HUES64 (cell line): Measurements from ENCODE around the gene RPL29.
A peak's percentile ranks its signal among the peaks of the same experiment; 100 is the strongest.

Source experiments
- H3K27ac ChIP-seq: 2 replicates; pipeline ENCODE4 v1.7.0; 2013; ENCODE audit warnings: low read depth, low read length, inconsistent platforms
- H3K27me3 ChIP-seq: 2 replicates; pipeline ENCODE4 v1.6.1; 2013; ENCODE audit warnings: mild to moderate bottlenecking, low read length; ENCODE audit not compliant: insufficient read depth
- H3K36me3 ChIP-seq: 2 replicates; pipeline ENCODE4 v1.6.1; 2013; ENCODE audit warnings: mild to moderate bottlenecking, low read length; ENCODE audit not compliant: insufficient read depth
- H3K4me1 ChIP-seq: 2 replicates; pipeline ENCODE4 v1.6.1; 2013; ENCODE audit warnings: mild to moderate bottlenecking, low read length, moderate library complexity; ENCODE audit not compliant: insufficient read depth
- H3K4me3 ChIP-seq: 2 replicates; pipeline ENCODE4 v1.5.1; 2013; ENCODE audit warnings: mild to moderate bottlenecking, low read length, moderate library complexity
- H3K9ac ChIP-seq: 2 replicates; pipeline ENCODE4 v1.6.1; 2013; ENCODE audit warnings: mild to moderate bottlenecking, low read depth, low read length
- H3K9me3 ChIP-seq: 2 replicates; pipeline ENCODE4 v1.6.1; 2013; ENCODE audit warnings: low read depth, low read length; ENCODE audit not compliant: insufficient read depth
- WGBS: fragments of 150-250, 120-280 bp; methylation state at CpG from one replicate; pipeline ENCODE4 v1.1.7; 2013; ENCODE audit warnings: missing lambda C conversion rate; 5-methylcytosine and 5-hydroxymethylcytosine counted together

RPL29 gene

DNA sequence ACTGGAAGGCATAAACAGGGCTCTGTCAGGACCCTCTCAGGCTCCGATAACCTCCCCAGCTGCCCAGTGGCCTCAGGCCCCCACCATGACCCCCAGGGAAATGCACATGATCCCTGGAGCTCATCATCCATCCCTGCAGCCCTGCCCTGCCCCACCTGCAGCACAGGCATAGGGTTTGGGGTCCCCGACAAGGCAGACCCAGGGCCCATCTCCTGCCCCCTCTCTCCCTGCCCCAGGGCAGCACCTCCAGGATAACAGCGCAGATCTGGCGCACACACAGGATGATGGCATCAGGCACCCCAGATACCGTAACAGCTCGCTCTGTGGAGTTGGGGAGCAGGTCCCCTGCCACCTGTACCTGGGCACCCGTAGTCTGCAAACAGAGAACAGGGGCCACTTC, 36.0 kb downstream of the RPL29 start:
- WGBS: 96% methylated on average over 7 of the region's 7 CpGs
- Histone ChIP-seq H3K27ac (no peak overlapping the region), H3K36me3 (no peaks in the 10 kb centered on the region)

DNA sequence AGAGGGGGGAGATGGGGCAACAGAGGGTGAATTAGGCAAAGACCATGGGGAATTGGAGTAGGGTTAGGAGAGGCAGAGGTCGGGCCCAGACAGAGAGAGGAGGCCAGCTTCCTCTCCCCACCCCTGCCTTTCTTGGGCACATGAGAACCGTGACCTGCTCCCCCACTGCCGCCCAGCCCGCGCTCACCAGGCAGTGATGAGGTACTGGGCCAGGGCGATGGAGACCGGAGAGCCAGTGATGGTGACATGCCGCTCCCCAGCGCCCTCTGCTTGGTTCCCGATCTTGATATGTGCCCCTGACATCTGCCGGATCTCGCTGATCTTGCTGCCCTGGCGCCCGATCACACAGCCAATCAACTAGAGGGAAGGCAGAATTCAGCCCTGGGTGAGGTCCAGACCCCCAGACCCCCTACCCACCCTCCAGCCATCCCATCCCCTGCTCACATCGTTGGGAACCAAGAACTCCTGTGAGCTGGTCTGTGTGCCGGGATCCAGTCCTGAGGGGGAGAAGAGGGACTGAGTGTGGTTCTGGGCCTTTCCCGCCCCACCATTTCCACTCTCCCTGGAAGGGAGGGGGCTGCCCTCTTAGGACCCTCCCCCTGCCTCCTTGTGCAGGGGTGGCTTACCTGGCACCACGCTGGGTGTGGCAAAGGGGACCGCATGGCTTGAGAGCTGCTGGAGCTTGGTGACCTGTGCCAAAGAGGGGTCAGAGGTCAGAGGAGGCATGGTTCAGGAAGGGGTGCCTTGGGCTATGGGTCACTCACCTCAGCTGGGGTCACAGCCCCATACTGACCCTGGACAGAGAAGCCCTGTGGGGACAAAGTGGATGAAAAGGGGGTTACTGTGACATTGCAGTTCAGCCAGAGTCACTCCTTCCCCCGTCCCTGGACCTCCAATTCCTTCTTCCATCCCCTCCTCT, 36.8 kb downstream of the RPL29 start:
- Histone ChIP-seq H3K27me3 (peaks cover 35% of the 10 kb centered on the region), H3K4me3 (no peak overlapping the region), H3K4me1 (no peaks in the 10 kb centered on the region), H3K9ac (no peak overlapping the region), H3K9me3 (no peaks in the 10 kb centered on the region), H3K27ac (no peak overlapping the region), H3K36me3 (no peaks in the 10 kb centered on the region)
- 94% methylated on average over 18 of the region's 20 CpGs for WGBS

More for the DNA sequence above, 36.0 kb downstream of the RPL29 start:
- H3K27me3 ChIP-seq: peaks cover 30% of the 10 kb centered on the region
- H3K9me3 ChIP-seq: no peaks in the 10 kb centered on the region
- no peak overlapping the region for H3K9ac ChIP-seq
- H3K4me3 ChIP-seq: no peak overlapping the region
- H3K4me1 ChIP-seq: peaks cover 5% of the 10 kb centered on the region; the same call in 1 of the 2 replicates

- H3K4me1 ChIP-seq: no peaks in the 10 kb centered on the region
- H3K9ac ChIP-seq: no peak overlapping the region
- H3K36me3 ChIP-seq: no peaks in the 10 kb centered on the region
- WGBS: 88% methylated on average over 15 of the region's 15 CpGs
- no peak overlapping the region for H3K4me3 ChIP-seq
- H3K27me3 ChIP-seq: peaks cover 44% of the 10 kb centered on the region
- H3K27ac ChIP-seq: no peak overlapping the region
- H3K9me3 ChIP-seq: no peaks in the 10 kb centered on the region
Measured at GRCh38 chr3:51957520-51958205, 38.0 kb downstream of the RPL29 start.

GRCh38 chr3:51955893-51956770, 39.6 kb downstream of the RPL29 start:
- H3K9me3 ChIP-seq: no peaks in the 10 kb centered on the region
- H3K4me3 ChIP-seq: peak overlapping the region; percentile 55
- peaks cover 55% of the 10 kb centered on the region for H3K27me3 ChIP-seq
- H3K27ac ChIP-seq: no peak overlapping the region
- no peaks in the 10 kb centered on the region for H3K4me1 ChIP-seq
- 3% methylated on average over 97 of the region's 97 CpGs for WGBS
- no peaks in the 10 kb centered on the region for H3K36me3 ChIP-seq
- H3K9ac ChIP-seq: peak overlapping the region; percentile 51; the same call in 1 of the 2 replicates

DNA sequence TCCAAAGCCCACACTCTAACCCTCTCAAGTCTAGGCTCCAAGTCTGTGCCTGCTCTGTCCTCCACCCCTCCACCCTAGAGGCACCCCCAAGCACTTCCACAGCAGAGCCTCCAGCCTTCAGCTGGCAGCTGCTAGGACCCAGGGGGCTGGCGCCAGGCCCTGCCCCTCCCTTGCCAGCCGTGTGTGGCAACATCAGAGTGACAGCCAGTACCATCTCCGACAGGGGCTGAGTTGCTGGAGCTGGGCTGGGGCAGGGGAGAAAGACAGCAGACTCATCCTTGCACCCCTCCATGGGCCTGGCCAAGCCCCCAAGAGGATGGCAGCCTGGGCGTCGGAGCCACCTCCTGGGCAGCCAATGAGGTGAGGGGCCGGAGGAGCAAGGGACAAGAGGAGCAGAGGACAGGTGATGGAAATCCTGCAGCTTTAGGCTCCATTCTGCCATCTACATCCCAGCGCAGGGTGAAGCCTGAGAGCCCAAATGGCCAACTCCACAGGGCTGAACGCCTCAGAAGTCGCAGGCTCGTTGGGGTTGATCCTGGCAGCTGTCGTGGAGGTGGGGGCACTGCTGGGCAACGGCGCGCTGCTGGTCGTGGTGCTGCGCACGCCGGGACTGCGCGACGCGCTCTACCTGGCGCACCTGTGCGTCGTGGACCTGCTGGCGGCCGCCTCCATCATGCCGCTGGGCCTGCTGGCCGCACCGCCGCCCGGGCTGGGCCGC, 40.4 kb downstream of the RPL29 start, which contains the start of gene GPR62:
Gene GPR62, plus strand, starts transcription at position 207 of the 718 bp plus-strand sequence. Its CDS starts 272 bp downstream, at position 479.
- no peaks in the 10 kb centered on the region for H3K36me3 ChIP-seq
- H3K27me3 ChIP-seq: peaks cover 63% of the 10 kb centered on the region
- peak within 1 kb of the TSS; percentile 55 for H3K4me3 ChIP-seq
- no peaks in the 10 kb centered on the region for H3K4me1 ChIP-seq
- WGBS: 19% methylated on average over 33 of the region's 33 CpGs
- no peaks in the 10 kb centered on the region for H3K9me3 ChIP-seq
- peak within 1 kb of the TSS; percentile 51; the same call in 1 of the 2 replicates for H3K9ac ChIP-seq
- H3K27ac ChIP-seq: no peak within 1 kb of the TSS

DNA sequence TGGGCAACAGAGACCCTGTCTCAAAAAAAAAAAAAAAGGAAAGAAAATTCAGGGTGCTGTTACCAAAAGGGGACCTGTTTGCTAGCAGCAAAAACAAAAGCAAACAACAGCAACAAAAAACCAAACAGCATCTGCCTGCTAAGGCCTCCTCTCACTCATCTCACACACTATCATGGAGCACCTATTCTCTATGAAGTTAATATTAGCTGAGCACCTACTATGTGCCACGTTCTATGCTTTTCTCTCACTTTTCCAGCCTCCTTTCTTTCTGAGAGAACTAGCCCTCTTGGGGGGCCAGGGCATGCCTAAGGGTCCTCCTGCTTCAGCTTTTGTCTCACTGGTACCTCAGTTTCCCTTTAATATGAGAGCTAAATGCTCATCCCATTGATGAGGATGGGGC, 41.0 kb downstream of the RPL29 start:
- H3K36me3 ChIP-seq: no peaks in the 10 kb centered on the region
- 91% methylated on average over 1 of the region's 1 CpG for whole genome bisulfite sequencing
- peaks cover 69% of the 10 kb centered on the region for H3K27me3 ChIP-seq
- no peak overlapping the region for H3K4me3 ChIP-seq
- H3K27ac ChIP-seq: no peak overlapping the region
- H3K9ac ChIP-seq: no peak overlapping the region
- H3K9me3 ChIP-seq: no peaks in the 10 kb centered on the region
- H3K4me1 ChIP-seq: no peaks in the 10 kb centered on the region

GRCh38 chr3:51954105-51954504, 41.6 kb downstream of the RPL29 start:
- Histone ChIP-seq H3K27me3 (peaks cover 70% of the 10 kb centered on the region), H3K4me3 (no peak overlapping the region), H3K36me3 (no peaks in the 10 kb centered on the region), H3K9me3 (no peaks in the 10 kb centered on the region), H3K9ac (no peak overlapping the region), H3K4me1 (no peaks in the 10 kb centered on the region), H3K27ac (no peak overlapping the region)
- 87% methylated on average over 6 of the region's 6 CpGs for WGBS

- WGBS: 87% methylated on average over 3 of the region's 3 CpGs
- no peak overlapping the region for H3K27ac ChIP-seq
Measured at GRCh38 chr3:51953445-51953844, 42.2 kb downstream of the RPL29 start.

DNA sequence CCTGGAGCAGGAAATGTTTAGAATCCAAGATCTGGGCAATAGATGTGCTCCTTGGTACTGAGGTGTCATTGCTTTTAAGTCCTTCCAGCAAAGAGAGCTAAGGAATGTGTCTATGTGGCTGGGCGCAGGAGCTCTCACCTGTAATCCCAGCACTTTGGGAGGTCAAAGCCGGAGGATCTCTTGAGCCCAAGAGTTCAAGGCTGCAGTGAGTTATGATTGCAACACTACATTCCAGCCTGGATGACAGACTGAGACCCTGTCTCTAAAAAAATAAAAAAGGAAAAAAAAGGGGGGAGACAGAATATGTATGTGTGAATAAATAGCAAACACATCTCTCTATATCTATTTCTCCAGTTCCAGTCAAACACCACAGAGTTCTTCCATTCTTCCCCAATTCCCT, 44.8 kb downstream of the RPL29 start:
- WGBS: 94% methylated on average over 2 of the region's 2 CpGs
- no peaks in the 10 kb centered on the region for H3K36me3 ChIP-seq
- H3K9ac ChIP-seq: no peak overlapping the region
- no peaks in the 10 kb centered on the region for H3K9me3 ChIP-seq
- no peaks in the 10 kb centered on the region for H3K4me1 ChIP-seq
- H3K27ac ChIP-seq: no peak overlapping the region
- no peak overlapping the region for H3K4me3 ChIP-seq
- peaks cover 55% of the 10 kb centered on the region for H3K27me3 ChIP-seq

More at GRCh38 chr3:51953445-51953844, 42.2 kb downstream of the RPL29 start:
- Histone ChIP-seq H3K36me3 (no peaks in the 10 kb centered on the region), H3K4me3 (no peak overlapping the region), H3K9ac (no peak overlapping the region), H3K9me3 (no peaks in the 10 kb centered on the region), H3K4me1 (no peaks in the 10 kb centered on the region), H3K27me3 (peaks cover 70% of the 10 kb centered on the region)

DNA sequence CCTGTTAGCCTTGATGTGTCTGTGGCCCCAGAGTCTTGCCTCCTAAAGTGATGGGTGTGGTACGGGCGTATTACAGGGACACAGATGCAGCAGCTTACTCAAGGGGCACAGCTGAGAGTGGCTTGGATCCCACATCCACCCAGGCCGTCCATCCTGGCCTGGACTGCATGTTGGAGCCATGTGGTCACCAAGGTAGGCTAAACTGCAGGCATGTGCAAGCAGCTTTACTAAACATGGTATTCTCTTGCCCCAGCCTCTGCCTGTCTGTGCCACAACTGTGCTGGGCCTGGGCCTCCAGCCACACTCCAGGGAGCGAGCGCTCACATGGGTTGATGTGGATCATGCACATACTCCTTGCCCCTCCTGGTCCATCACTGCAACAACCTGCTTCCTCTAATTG, 46.6 kb downstream of the RPL29 start:
- H3K36me3 ChIP-seq: no peaks in the 10 kb centered on the region
- H3K9ac ChIP-seq: no peak overlapping the region
- WGBS: 92% methylated on average over 5 of the region's 5 CpGs
- no peaks in the 10 kb centered on the region for H3K9me3 ChIP-seq
- H3K4me3 ChIP-seq: no peak overlapping the region
- H3K27ac ChIP-seq: no peak overlapping the region
- peaks cover 37% of the 10 kb centered on the region for H3K27me3 ChIP-seq
- H3K4me1 ChIP-seq: no peaks in the 10 kb centered on the region
